ENCODE results near the gene NIT1. TPM values are rescaled to one million over a fixed set of nuclear protein-coding genes. Genes with fewer than 3 reads are reported as not detected.
A peak's percentile ranks its signal among the peaks of the same experiment; 100 is the strongest.

NIT1 gene
- total RNA-seq, 4 donors from 2014 or later: 36.4 to 50.4 (median 47.9) TPM

DNA sequence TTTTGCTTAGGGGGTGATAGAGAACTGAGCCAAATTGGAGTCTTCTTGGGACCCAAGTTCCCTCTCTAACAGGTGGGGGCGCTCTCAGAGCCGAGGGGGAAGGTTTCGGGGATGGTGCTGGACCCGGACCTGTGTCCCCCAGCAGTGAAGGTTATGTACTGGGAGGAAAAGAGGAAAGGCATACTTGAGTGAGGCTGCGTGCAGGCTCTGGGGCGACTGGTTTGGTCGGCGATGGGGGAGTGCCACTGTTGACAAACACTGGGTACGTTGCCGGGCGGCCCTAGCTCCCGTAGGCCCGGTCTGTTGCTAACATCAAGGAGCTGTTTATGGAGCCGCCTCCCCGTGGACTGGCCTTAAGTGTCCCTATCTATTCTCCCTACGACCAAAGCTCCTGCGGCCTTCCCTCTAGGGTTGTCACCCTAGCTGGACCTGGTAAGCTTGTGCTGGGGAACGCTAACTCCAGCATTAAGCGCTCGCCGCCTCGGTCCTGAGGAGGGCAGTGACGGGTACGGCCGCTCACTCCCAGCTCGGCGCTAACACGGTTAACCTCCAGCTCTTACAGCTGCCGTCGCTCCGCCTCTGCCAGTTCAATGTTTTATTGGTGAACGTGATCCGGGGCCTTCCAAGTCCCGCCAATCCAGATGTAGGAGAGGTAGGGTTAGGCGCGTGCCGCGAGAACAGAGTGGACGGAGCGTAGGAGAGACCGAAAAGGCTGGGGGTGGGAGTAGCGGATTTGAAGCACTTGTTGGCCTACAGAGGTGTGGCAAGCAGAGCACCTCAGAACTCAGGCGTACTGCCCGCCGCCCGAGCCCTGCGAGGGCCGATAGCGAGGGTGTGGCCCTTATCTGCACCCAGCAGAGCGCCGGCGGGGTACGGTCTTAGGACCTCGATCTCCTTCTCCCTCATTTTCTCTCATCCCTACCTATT lies 48.1 kb downstream of the NIT1 start, which contains the start of gene PPOX:
TSS of gene PPOX (plus strand) at position 685 of the 927 bp plus-strand sequence. CDS start 422 bp downstream, outside the sequence.
- Histone ChIP-seq H3K4me3 (replicated peaks in 1 of 3) (peak within 1 kb of the TSS; percentile 9 to 65 (median 51)), H3K27ac (peak within 1 kb of the TSS; percentile 85 to 87 (median 86)), H3K27me3 (no peaks in the 10 kb centered on the region), H3K36me3 (peaks cover 2 to 9% of the 10 kb centered on the region in 2 donors), H3K4me1 (peaks cover 13 to 21% of the 10 kb centered on the region in 2 donors), H3K9me3 (no peaks in the 10 kb centered on the region)
- WGBS, 2 donors: 0 to 1% methylated on average over 27 to 54 of the region's 54 CpGs
- TF ChIP-seq, protein P1, sequence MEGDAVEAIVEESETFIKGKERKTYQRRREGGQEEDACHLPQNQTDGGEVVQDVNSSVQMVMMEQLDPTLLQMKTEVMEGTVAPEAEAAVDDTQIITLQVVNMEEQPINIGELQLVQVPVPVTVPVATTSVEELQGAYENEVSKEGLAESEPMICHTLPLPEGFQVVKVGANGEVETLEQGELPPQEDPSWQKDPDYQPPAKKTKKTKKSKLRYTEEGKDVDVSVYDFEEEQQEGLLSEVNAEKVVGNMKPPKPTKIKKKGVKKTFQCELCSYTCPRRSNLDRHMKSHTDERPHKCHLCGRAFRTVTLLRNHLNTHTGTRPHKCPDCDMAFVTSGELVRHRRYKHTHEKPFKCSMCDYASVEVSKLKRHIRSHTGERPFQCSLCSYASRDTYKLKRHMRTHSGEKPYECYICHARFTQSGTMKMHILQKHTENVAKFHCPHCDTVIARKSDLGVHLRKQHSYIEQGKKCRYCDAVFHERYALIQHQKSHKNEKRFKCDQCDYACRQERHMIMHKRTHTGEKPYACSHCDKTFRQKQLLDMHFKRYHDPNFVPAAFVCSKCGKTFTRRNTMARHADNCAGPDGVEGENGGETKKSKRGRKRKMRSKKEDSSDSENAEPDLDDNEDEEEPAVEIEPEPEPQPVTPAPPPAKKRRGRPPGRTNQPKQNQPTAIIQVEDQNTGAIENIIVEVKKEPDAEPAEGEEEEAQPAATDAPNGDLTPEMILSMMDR (IDR thresholded peaks at IDR 0.05): peak in 5 of 6 experiments; percentile 11 to 50 (median 28)
- TF ChIP-seq POLR2A (IDR thresholded peaks at IDR 0.05): peak in 1 of 2 donors; percentile 62
- intact Hi-C loops (cut with DNase I): no loop called here
- peak; percentile 98 to 99 for DNase-seq

GRCh38 chr1:161166669-161167548 lies 49.0 kb downstream of the NIT1 start:
- H3K4me1 ChIP-seq: peaks cover 13 to 17% of the 10 kb centered on the region in 2 donors
- H3K27me3 ChIP-seq: no peaks in the 10 kb centered on the region
- TF ChIP-seq, protein P1 (IDR thresholded peaks at IDR 0.05): no peak
- TF ChIP-seq POLR2A (IDR thresholded peaks at IDR 0.05): no peak
- H3K36me3 ChIP-seq: peaks cover 12 to 18% of the 10 kb centered on the region in 2 donors
- no peaks in the 10 kb centered on the region for H3K9me3 ChIP-seq
- 8 to 13% methylated on average over 16 to 33 of the region's 33 CpGs for WGBS, 2 donors
- intact Hi-C loops (cut with DNase I): no loop called here
- peak overlapping the region in 2 of 3 donors; percentile 53 to 85 for H3K27ac ChIP-seq
- peak overlapping the region; percentile 9 to 65 (median 51) for H3K4me3 ChIP-seq (replicated peaks in 1 of 3)
- DNase-seq: peak in 1 of 2 donors; percentile 28

- intact Hi-C loops (cut with DNase I): no loop called here
- H3K36me3 ChIP-seq: peaks cover 28 to 33% of the 10 kb centered on the region in 2 donors
- TF ChIP-seq POLR2A (IDR thresholded peaks at IDR 0.05): no peak
- TF ChIP-seq, protein P1 (IDR thresholded peaks at IDR 0.05): no peak
- no peak for DNase-seq
- no peaks in the 10 kb centered on the region for H3K9me3 ChIP-seq
- H3K27ac ChIP-seq: no peak overlapping the region
- no peaks in the 10 kb centered on the region for H3K27me3 ChIP-seq
- no peak overlapping the region for H3K4me3 ChIP-seq (replicated peaks in 1 of 3)
- 92% methylated on average over 5 to 8 of the region's 9 CpGs for whole genome bisulfite sequencing, 2 donors
- peaks cover 13 to 25% of the 10 kb centered on the region in 2 donors for H3K4me1 ChIP-seq
Measured at GRCh38 chr1:161168906-161169305, 51.0 kb downstream of the NIT1 start.

Small RNA genes lying within 50 kb of the gene (small RNA-seq; reads per million reads assigned to genes)
- not detected for gene RF01225

Other genes starting within 250 kb of the NIT1 start
- gene ITLN1, start 232.9 kb upstream of the NIT1 start, total RNA-seq: not detected
- not detected for gene ITLN2, start 163.3 kb upstream of the NIT1 start, total RNA-seq
- gene F11R, start 97.0 kb upstream of the NIT1 start, total RNA-seq: 100 to 1,000 TPM in 2 of 4 donors, 10 to 100 TPM in 2; 80.8 to 122 (median 98.3) TPM
- gene TSTD1, start 79.1 kb upstream of the NIT1 start, total RNA-seq: 100 to 1,000 TPM; 256 to 466 (median 320) TPM
- 10 to 100 TPM; 56.0 to 71.0 (median 70.3) TPM for gene USF1, start 72.1 kb upstream of the NIT1 start, total RNA-seq
- 1 to 10 TPM; 1.4 to 3.5 (median 2.9) TPM for gene ARHGAP30, start 48.2 kb upstream of the NIT1 start, total RNA-seq
- gene NECTIN4, start 28.5 kb upstream of the NIT1 start, total RNA-seq: under 1 TPM in 1 of 4 donors, not detected in 3; 0.27 TPM
- gene KLHDC9, start 19.7 kb upstream of the NIT1 start, total RNA-seq: 10 to 100 TPM in 3 of 4 donors, 1 to 10 TPM in 1; 6.9 to 31.8 (median 19.2) TPM
- 10 to 100 TPM; 23.8 to 58.2 (median 30.3) TPM for gene PFDN2, start 68 bp upstream of the NIT1 start, total RNA-seq
- gene DEDD, start 14.6 kb downstream of the NIT1 start, total RNA-seq: 10 to 100 TPM; 27.5 to 34.6 (median 31.1) TPM
- 10 to 100 TPM; 37.6 to 90.4 (median 62.1) TPM for gene UFC1, start 35.9 kb downstream of the NIT1 start, total RNA-seq
- gene USP21, start 41.4 kb downstream of the NIT1 start, total RNA-seq: 10 to 100 TPM; 21.2 to 27.6 (median 23.0) TPM
- gene PPOX, start 48.3 kb downstream of the NIT1 start, total RNA-seq: 10 to 100 TPM; 12.6 to 30.0 (median 21.8) TPM
- gene B4GALT3, start 59.4 kb downstream of the NIT1 start, total RNA-seq: 10 to 100 TPM; 24.1 to 34.0 (median 29.2) TPM
- gene ADAMTS4, start 80.9 kb downstream of the NIT1 start, total RNA-seq: 10 to 100 TPM in 1 of 4 donors, 1 to 10 TPM in 3; 4.6 to 24.4 (median 9.4) TPM
- 100 to 1,000 TPM in 2 of 4 donors, 10 to 100 TPM in 2; 75.4 to 122 (median 99.9) TPM for gene NDUFS2, start 84.3 kb downstream of the NIT1 start, total RNA-seq
- gene FCER1G, start 97.2 kb downstream of the NIT1 start, total RNA-seq: 10 to 100 TPM; 16.3 to 70.9 (median 22.3) TPM
- not detected for gene APOA2, start 105.5 kb downstream of the NIT1 start, total RNA-seq
- 10 to 100 TPM in 1 of 4 donors, 1 to 10 TPM in 3; 7.0 to 12.4 (median 8.3) TPM for gene TOMM40L, start 108.0 kb downstream of the NIT1 start, total RNA-seq
- gene NR1I3, start 120.1 kb downstream of the NIT1 start, total RNA-seq: not detected
- gene PCP4L1, start 140.6 kb downstream of the NIT1 start, total RNA-seq: under 1 TPM; 0.39 to 0.83 (median 0.61) TPM
- gene MPZ, start 191.9 kb downstream of the NIT1 start, total RNA-seq: 1 to 10 TPM in 2 of 4 donors, under 1 TPM in 2; 0.67 to 1.9 (median 0.93) TPM
- gene SDHC, start 196.3 kb downstream of the NIT1 start, total RNA-seq: 100 to 1,000 TPM in 3 of 4 donors, 10 to 100 TPM in 1; 49.1 to 174 (median 111) TPM
- not detected for gene CFAP126, start 249.8 kb downstream of the NIT1 start, total RNA-seq

All from thyroid gland (tissue), 4 donors.